A673 (cell line): Measurements from ENCODE around the gene STYXL2.

Source experiments
- EZH2 ChIP-seq: fragments of 200-600 bp; sonication (generic); IDR thresholded peaks from 2 replicates; pipeline ENCODE4 v1.6.1; 2017; ENCODE audit warnings: borderline replicate concordance, low read depth, mild to moderate bottlenecking, mixed read lengths, antibody characterized with exemption, low read length; ENCODE audit not compliant: poor library complexity, severe bottlenecking
- TF ChIP-seq, protein P1 (sequence below): fragments of 300-800, 200-600 bp; sonication (generic); conservative IDR thresholded peaks from 2 replicates; pipeline ENCODE4 v1.5.1; 2017; ENCODE audit warnings: low read depth, mild to moderate bottlenecking, antibody characterized with exemption, low read length, moderate library complexity, mixed read lengths

DNA sequence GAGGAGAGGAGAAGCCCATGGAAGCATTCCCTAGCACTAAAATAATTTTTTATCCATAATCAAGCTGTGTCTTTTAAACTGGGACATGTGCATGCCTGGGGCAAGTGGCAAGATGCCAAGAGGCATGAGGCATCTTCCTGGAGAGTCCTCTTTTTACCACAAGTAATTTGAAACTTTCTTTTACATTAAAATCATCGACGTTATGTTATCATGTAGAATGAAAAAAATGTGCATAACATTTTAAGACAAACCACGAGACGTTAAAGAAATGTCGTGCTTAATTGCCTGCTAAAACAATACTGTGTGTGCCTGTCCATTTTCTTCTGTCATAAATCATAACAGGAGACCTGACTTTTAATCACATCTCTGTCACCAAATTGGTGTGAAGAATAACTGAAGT, 1.5 kb downstream of the STYXL2 start:
- TF ChIP-seq, protein P1, sequence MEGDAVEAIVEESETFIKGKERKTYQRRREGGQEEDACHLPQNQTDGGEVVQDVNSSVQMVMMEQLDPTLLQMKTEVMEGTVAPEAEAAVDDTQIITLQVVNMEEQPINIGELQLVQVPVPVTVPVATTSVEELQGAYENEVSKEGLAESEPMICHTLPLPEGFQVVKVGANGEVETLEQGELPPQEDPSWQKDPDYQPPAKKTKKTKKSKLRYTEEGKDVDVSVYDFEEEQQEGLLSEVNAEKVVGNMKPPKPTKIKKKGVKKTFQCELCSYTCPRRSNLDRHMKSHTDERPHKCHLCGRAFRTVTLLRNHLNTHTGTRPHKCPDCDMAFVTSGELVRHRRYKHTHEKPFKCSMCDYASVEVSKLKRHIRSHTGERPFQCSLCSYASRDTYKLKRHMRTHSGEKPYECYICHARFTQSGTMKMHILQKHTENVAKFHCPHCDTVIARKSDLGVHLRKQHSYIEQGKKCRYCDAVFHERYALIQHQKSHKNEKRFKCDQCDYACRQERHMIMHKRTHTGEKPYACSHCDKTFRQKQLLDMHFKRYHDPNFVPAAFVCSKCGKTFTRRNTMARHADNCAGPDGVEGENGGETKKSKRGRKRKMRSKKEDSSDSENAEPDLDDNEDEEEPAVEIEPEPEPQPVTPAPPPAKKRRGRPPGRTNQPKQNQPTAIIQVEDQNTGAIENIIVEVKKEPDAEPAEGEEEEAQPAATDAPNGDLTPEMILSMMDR = no peak
- TF ChIP-seq EZH2 = no peak
